ENCODE measurements around the gene ACTL8.

Gene ACTL8

DNA sequence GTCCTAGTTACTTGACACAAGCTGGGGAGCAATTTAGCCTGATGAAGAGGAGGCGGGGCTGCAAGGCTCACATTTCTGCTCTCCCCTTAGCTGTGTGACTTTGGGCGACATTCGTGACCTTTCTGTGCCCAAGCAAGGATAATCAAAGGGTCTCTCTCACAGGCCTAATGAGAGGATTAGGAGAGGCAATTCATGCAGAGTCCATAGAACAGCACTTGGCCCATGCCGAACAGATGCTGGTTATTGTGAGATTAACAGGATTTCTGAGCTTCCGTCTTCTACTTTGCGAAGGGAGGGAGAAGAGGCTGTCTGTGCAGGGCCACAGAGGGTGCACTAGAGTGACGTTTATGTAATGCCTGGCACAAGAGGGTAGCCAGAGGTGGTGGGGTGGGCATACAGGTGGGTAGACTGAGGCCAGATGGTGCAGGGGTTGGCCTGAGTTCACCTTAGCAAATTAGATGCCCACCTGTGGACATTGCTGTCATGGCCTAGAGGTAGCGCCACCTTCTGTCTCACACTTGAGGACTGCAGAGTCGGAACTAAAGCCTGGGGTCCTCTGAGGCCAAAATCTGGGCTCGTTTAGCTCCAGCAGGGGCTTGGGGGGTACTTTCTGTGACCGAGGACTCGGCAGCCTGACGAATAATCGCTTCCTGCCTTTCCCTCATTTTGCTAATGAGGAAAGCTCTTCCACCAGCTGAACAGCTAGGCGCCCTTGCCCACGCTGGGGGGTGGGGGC is 18.6 kb downstream of the ACTL8 start:
- DNase-seq, result no peak

DNA sequence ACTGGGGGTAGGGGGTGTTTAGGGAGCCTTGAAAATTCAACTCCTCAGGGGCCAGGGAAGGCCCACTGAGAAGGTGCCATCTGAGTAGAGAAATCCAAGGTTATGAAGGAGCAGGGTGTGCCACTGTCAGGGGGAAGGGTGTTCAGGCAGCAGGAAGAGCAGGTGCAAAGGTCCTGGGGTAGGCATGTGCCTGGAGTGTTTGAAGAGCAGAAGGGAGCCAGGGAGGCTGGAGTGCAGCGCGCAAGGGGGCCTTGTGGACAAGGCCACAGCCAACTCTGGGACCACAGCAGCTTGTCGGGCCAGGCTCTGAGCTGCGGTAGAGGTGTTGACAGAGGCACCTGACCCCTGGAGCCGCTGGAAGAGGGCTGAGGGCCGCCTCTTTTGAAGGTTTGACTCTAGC is 19.3 kb downstream of the ACTL8 start:
- no peak for DNase-seq

DNA sequence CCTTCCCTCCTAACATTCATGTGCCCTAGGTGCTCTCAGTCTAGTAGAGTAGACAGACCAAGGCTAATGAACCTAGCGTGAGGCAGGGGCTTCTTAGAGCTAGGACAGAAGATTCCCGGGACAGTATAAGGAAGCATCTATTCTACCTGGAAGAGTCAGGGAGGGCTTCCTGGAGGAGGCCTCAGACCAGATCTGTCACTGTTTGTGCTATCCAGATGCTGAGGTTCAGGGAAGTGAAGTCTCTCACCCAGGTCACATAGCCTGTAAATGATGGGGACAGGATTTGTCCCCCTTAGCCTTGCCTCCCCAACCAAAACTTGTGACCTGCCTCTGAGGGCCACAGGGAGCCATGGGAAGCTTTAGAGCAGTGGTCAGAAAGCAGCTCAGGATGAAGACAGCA is 20.7 kb downstream of the ACTL8 start:
- DNase-seq, result no peak

DNA sequence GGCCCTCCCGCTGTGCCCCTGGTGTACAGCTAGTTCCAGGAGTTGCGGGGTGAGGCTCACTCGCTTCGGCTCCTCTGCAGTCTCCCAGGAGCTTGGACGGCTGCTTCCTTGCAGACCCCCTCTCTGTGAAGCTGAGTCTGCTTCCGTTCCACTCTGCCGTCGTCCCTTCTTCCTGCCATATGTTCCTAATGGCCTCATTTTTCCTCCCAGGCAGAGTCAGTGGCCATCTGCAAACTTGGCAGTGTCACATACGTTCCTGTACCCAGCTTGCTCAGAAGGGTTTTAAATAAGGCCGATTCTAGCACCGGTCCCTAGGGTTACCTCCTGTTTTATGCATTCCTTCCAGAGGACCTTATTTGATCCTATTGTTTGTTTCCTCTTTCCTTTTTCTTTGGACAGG is 21.3 kb downstream of the ACTL8 start:
- no peak for DNase-seq

DNA sequence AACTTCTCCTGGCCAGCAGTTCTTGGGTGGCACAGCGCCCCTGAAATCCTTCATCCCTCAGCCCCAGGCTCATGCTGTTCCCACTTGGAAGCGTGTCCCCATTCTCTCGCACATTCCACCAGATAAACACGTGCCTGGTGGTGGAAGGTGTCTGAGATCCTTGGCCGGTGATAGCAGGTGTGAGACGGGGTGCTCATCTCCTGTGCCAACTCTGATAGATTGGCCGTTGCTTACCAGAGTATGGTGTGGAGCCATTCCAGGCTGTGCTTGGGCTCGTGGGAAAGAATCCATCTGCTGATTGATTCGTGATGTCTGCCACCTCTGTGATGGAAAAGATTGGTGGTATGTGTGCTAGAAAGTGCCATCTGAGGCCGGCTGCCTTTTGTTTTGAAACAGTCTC is 22.2 kb downstream of the ACTL8 start:
- DNase-seq, result no peak

DNA sequence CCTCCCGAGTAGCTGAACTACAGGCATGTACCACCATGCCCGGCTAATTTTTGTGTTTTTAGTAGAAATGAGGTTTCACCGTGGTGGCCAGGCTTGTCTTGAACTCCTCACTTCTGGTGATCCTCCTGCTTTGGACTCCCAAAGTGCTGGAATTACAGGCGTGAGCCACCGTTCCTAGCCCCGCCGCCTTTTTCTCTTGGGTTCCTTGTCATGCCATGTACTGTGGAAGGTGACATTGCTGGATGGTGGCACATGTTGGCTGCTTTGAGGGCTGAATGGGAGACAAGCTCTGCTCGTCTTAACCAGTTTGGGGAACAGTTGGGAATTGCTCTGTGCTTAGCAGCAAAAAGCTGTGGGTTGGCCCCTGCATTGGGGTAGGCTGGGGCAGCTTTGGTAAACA is 22.7 kb downstream of the ACTL8 start:
- DNase-seq, result no peak

DNA sequence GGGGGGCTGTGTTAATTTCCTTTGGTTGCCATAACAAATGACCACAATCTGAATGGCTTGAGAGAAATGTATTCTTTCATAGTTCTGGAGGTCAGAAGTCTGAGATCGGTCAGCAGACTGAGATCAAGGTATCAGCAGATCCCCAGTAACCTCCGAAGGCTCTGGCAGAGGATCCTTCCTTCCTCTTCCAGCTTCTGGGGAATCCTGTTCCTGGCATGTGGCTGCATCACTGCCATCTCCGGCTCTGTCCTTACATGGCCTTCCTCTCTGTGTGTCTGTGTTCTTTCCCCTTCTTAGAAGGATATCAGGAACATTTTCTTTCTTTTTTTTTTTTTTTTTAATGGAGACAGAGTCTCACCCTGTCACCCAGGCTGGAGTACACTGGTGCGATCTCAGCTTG is 25.8 kb downstream of the ACTL8 start:
- no peak for DNase-seq

DNA sequence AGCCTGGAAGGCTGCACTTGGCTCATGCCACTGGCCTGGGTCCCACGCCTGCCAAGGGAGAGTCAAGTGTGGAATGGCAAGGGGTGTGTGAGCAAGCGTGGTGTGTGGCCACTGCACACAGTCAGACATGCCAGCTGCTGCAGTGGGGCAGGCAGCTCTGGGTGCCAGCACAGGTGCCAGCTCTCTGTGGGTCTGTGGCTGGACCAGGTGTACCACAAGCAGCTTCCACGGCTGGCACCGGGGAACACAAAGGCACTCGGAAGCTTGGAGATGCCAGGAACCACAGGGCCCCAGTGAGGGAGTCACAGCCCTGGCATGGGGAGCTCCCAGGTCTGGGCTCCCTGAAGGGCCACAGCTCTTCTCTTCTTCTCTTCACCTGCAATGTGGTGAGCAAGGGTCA is 34.8 kb downstream of the ACTL8 start:
- no peak for DNase-seq

DNA sequence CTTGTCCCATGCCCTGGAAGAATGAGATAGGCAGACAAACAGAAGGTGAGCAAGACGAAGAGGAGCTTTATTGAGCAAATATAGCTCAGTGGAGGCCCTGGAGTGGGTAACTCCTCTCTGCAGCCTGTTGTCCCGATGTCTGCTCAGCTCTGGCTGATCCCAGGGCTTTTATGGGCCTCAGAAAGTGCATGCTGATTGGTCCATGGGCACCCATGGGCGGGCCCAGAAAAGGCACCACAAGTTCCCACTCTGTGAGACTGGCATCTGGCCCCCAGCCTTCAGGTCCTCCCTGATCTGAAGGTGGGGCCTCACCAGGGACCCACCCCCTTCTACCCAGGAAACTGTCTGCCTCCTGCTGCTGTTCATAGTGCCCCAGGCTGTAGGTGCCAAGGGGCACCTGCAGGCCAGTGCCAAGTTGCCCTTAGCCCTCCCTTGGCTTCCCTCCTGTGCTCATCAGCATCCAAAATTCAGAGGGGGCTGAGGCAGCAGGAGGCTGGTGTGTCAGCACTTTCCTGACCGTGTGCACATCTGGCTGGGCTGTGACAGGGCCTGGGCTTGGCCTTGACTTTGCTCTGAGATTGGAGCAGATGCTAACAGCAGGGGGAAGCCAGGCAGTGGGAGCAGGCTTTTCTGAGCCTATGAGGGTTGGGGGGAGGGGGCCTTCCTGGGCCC is 35.4 kb downstream of the ACTL8 start:
- no peak for DNase-seq

DNA sequence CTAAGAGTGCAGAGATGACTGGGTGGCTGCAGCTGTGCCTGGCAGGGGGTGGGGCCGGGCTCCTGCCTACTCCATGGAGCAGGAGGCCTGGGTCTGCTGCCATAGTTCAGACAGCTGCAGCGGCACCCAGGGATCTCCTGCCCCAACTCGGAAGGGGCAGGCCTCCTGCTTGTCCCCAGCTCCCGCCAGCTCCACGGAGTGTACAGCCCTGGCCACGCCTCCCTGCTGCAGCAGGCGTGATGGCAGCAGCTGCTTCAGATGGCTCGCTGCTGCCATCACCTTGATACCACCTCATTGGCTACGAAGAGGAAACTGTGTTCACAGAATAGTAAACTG is 35.9 kb downstream of the ACTL8 start:
- DNase-seq, result no peak

DNA sequence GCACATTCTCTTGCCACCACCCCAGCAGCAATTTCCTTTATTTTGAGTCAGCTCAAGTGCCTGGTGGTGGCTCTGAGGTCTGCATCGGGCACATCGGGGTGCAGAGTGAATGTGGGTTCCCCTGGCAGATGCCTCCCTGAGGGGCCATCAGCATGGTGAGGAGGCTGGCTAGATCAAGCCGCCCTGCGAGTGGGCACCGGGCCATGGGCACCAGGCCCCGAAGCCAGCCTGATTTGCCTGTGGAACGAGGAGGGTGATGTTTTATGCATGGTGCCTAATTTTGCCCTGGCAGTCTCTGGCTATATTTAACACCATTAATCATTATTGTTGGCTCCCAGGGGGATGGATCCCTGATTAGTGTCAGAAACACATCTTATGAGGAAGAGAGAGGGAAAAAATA is 36.3 kb downstream of the ACTL8 start:
- no peak for DNase-seq

DNA sequence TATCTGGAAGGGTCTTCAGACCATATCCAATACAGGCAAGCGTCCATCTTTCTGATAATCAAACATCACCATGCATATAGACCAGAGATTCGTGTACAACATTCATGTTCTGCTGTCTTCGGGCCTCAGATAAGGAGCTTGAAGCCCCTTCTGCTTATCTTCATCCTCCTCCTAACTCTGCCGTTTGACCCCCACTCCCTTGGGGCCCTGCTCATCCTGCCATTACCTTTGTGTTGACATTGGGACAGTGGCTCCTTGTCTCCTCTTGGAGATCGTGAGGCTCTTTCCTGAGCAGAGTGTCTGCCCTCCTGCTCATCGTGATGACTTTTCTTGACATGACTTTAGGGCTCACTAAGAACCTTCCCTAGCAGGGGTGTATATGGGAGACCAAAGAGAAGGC is 37.3 kb downstream of the ACTL8 start:
- no peak for DNase-seq

DNA sequence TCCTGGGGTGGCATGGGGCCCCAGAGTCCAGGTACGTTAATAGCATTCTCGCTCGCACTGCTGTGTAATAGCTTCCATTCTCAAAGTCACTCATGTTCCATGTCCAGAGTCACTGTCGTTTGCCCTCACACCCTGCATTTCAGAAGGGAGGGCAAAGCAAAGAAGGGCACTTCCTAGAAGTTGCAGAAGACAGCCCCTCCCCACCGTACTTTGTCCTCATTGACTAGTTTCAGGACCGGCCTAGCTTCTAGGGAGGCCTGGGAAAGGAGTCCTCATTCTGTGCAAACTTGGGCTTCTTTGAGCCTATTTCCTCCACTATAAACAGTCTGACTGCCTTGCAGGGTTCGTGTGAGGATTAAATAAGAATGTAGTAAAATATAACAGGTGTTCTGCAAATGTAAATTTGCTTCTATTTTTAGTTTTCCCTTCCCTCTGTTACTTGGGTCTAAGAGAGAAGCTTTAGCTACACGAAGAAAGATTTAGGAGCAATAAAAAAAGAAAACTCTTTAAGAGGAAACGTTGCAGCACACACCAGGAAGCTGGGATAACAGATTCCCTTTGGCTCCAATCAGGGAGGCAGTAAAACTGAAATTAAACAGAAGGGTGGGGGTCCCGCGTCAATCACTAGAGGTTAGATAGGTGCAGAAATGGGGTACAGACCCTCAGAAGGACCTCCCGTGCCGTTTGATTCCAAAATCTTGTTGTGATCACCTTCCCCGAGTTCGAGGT is 40.1 kb downstream of the ACTL8 start:
- no peak for DNase-seq

DNA sequence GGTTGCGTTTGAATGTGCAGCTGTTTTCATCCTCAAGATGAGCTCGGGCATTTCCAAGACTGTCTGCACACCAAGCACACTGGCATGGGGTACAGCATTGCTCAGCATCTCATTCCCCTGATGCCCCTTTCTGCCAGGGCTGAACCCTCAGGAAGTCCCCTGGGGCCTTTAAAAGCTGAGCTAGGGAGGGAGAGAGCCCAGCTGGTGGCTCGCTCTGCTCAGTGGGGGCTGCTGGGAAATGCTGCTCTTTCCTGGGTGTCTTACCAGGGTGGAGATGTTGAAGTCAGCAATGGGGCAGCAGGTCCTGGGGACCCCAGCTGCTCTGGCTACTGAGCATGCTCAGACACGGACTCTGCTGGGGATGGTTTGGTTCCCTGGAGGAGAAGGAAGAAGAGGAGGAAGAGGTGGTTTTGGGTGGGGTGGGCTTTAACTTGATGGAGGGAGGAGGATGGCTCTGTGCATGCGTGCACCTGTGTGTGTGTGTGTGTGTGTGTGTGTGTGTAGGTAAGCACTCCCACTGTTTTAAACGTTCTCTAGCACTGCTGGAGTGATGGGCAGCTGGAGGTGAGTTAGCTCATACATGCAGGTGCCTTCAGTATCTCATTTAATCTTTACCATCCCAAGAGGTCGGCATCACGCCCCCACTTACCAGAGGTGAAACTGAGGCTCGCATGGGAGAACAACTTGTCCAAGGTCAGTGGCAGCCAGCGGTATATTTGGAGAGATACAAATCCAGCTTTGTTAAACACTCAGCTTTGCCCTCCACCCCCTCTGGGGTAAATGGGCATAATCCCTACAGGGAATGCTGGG is 40.9 kb downstream of the ACTL8 start:
- DNase-seq, result no peak

DNA sequence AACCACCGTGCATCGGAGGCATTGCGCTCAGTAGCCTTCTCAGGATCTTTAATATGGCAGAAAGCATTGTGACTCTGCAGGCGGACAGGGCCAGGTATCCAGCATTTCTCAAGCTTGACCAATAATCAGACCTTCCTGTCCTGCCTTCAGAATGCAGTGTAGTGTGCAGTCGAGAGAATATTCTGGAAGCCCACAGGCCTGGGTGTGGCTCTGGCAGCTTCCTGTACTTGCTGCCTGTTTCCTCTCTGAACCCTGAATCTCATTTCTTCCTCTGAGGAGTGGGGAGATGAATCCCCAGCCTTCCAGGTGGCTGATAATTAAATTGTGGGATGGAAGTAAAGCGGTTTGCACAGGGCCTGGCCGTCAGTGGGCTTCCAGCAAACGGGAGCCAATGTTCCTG is 42.3 kb downstream of the ACTL8 start:
- no peak for DNase-seq

DNA sequence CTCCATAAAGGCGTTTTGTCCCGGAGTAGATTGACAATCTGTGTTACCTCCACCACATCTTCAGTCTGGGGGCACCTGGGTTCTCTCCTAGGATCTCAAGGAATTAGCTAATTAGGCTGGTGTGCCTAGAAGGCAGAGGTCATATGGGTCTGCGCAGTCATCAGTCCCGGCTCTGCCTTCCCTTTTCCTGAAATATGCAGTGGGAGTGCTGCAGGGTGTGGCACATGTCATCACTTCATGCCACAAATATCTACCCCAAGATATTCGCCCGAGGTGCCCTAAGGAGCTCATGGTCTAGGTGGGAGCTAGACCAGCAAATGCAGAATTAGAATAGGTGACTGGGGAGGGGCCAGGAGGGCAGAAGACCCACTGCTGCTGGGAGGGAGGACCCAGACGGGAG is 42.9 kb downstream of the ACTL8 start:
- DNase-seq, result no peak

DNA sequence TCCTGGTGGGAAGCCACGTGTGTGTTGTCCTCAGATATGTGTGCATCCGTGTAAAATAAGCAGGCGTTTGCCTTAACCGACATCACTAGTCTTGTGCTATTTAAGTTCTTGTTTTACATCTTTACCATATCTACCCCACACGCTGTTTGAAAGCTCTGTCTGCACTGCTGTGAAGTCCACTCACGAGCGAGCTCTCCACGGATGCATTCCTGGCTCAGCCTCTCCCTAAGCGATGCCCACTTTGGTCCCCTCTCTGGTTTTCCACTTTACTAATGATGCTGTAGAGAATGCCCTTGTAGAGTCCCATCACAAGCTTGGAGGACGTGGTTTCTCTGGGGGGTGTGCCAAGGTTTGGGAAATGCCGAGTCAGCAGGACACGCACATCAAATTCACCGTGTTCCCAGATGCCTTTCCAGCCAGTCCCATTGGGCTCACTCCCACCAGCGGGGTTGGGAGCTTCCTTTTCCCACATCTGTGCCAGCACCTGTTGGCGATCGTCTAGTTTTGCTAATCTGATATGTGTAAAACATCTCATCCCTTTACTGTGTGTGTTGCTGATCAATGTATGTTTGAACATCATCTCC is 43.8 kb downstream of the ACTL8 start:
- no peak for DNase-seq

DNA sequence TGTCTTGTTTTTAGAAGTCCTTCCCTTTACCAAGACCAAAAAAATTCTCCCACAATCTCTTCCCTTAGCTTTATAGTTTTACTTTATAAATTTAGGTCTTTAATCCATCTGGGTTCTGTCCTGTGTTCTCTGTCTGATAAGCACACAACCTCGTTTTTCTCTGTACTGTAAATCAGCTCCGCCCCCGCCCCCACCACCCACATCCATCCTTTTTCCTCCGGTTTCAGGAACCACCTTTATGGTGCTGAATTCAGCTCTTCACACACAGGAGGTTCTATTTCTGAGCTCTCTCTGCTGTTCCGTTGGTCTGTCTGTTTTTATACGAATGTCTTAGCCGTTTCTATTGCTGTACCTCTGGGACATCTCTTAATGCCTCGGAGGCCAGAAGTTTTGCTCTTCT is 44.5 kb downstream of the ACTL8 start:
- no peak for DNase-seq

DNA sequence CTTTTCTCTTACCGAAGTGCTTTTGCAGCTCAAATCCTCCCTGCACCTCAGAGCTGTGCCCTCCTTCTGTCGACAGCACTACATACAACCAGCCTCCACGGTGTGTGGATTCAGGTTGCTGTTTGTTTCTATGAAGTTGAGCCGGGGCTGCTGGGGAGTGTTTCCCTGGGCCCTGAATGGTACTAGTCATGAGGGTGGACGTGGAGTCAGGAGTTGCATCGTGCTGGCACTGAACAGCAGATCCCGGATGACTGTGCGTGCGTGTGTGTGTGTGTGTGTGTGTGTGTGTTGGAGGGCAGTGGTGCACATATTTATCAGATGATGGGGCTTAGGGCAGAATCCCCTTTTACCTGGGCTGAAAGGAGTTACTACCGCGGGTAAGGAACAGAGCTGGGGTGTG is 47.0 kb downstream of the ACTL8 start:
- DNase-seq, result no peak

DNA sequence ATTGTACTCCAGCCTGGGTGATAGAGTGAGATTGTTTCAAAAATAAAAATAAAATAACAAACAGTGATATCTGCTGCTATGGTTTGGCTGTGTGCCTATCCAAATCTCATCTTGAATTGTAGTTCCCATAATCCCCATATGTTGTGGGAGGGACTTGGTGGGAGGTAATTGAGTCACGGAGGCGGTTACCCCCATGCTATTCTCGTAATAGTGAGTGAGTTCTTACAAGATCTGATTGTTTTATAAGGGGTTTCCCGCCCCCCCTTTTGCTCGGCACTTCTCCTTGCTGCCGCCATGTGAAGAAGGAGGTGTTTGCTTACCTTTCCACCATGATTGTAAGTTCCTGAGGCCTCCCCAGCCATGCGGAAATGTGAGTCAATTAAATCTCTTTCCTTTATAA is 47.8 kb downstream of the ACTL8 start:
- DNase-seq, result no peak

DNA sequence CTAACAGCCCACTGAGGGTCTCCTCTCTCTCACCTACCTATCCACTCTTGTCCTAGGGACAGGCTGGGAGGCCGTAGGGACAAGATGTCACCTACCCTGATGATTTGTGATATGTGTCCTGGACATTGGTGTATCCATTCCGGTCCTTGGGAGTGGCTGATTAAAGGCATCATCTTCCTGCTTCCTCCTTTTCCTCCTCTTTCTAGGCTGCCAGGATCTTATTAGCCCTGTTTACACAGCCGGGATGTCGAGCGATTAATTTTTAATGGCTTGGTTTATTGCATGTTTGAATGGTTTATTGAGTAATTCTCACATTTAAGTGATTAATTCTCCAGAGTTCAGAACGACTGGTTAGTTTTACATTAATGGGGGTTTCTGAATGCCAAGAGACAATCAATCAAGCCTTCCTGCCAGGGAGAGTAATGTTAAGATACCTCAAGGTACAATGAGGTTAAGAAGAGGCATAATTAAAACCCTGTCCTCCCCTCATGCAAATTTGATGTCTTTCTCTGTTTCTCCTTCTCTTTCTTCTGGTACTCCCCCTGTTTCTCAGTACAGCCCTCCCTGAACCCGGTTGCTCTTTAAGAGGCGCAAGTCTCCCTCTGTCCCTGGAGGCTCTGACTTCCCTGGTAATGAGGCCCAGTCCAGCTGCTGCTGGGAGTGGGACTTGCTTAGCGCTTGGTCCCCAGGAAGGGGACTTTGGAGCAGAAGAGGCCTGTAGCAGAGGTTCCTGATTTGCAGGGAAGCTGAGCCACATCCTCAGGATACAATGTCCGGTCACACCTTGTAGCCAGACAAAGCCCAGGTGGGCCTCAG is 50.9 kb downstream of the ACTL8 start:
- DNase-seq, result no peak

DNA sequence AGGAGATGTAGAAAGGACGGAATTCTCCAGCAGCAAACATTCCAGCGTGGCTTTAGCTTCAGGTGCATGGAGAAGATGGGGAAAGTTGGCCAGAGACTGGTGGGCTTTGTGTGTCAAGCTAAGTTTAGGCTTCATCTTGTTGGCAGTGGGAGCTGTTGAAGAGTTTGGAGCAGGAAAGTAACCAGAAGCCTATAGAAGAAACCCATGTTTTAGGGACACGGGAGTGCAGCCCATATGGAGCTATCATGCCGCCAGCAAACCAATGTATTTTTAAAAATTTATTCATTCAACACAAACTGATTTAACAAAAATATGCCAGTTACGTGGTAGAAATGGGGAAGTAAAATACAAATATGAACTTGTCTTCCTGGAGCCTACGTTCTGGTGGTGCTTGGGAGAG is 53.7 kb downstream of the ACTL8 start:
- no peak for DNase-seq
